22Rv1 (cell line): ENCODE measurements around the gene HMGN1.

Experiments used
- ZFX ChIP-seq: fragments of 450-650 bp; IDR thresholded peaks from 2 replicates; pipeline ENCODE4 v1.6.1; 2017; ENCODE audit warnings: antibody characterized with exemption, borderline replicate concordance
- TF ChIP-seq, protein P1 (sequence below): fragments of 450-650 bp; IDR thresholded peaks from 2 replicates; pipeline ENCODE4 v1.5.1; 2017; ENCODE audit warnings: mild to moderate bottlenecking

DNA sequence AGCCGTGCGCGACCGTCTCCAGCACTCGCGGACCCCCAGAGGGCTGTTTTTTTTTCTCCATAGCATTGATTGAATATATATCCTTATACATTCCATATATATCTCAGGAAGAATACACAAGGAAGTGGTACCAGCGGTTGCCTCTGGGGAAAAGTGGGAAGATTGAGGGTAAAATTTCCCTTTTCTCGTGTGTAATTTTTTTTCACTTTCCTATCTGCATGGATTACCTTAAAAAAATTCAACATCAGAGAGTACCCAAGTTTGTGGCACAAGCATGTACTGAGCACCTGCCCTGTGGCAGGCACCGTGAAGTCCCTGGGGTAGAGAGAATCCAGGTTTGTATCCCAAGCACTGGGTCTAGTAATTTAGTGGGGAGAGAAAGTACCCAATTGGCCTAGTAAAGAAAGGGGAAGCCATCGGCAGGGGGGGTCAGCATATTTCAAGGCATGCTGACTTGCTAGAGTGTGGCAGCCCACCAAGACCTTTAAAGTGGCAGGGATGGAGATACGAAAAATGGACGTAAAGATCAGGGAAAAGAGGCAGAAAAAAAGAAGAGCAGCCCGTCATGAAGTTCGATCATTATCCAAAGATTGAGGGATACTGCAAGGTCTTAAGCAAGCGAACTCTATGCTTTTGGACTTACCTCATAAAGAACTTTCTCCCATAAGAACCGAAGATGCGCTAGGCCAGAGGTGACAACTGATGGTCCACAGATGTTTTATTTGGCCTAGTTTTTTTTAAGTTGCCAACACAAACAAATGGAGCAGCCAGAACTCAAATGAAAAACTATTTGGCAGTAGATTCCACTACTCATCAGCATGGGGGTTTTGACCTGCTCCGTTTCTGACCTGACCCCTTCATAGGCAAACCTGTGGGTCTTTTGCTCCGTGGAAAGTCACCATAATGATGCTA lies 1.5 kb upstream of the HMGN1 start:
- TF ChIP-seq, protein P1, sequence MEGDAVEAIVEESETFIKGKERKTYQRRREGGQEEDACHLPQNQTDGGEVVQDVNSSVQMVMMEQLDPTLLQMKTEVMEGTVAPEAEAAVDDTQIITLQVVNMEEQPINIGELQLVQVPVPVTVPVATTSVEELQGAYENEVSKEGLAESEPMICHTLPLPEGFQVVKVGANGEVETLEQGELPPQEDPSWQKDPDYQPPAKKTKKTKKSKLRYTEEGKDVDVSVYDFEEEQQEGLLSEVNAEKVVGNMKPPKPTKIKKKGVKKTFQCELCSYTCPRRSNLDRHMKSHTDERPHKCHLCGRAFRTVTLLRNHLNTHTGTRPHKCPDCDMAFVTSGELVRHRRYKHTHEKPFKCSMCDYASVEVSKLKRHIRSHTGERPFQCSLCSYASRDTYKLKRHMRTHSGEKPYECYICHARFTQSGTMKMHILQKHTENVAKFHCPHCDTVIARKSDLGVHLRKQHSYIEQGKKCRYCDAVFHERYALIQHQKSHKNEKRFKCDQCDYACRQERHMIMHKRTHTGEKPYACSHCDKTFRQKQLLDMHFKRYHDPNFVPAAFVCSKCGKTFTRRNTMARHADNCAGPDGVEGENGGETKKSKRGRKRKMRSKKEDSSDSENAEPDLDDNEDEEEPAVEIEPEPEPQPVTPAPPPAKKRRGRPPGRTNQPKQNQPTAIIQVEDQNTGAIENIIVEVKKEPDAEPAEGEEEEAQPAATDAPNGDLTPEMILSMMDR: no peak
- no peak for TF ChIP-seq ZFX
